Measurements from ENCODE around the gene SQSTM1.
"Not testable (repeated sequence)": the region's sequence is repeated elsewhere in the genome, so short reads cannot be mapped to it uniquely, and the experiment has no call there.

SQSTM1 gene

DNA sequence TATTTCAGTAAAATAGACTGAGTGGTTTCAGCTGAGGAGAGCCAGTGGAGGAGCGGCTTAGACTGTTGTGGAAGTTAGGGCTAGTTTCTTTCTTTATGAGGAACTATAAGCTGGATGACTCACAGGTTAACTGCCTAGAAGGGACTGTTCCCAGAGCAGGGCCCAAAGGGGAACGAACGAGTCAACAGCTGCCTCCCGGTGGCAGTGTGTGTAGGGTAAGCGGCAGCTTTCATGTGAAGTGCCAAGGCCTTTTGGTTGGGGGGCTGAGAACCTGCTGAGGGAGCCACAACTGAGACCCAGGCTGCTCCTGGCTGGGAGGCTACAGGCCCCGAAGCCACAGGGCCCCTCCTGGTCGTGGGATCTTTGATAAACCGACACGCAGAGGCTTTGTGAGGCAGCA lies 7.0 kb downstream of the SQSTM1 start:
- no peak for FAIRE-seq

DNA sequence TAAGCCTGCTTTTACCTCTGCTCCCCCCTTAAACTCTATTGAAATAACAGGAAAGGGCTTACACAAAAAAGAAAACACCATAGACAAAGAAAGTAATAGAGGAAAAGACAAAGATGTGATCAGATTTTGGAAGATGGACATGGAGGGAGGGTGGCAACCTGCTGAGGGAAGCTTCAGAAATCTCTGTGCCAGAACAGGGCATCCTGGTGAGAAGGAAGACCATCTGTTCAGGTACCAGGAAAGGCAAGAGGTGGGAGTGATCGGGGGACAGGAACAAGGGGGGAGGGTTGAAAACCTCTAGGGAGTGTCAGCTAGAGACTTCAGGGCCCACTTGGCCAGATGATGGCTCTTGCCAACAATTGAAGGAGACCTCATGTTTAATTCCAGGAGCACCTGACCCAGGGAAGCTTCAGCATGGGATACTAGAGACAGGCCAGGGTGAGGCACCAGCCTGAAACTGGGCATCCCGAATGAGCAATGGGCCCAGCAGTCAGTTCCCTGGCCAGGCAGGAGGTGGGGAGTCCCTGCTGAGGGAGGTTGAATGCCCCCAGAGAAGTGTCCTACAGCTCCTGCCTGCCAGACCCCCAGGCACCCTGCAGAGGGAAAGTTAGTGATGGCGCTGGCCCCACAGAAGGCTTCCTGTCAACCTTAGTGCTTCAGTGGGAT lies 8.2 kb downstream of the SQSTM1 start:
- FAIRE-seq: no peak

DNA sequence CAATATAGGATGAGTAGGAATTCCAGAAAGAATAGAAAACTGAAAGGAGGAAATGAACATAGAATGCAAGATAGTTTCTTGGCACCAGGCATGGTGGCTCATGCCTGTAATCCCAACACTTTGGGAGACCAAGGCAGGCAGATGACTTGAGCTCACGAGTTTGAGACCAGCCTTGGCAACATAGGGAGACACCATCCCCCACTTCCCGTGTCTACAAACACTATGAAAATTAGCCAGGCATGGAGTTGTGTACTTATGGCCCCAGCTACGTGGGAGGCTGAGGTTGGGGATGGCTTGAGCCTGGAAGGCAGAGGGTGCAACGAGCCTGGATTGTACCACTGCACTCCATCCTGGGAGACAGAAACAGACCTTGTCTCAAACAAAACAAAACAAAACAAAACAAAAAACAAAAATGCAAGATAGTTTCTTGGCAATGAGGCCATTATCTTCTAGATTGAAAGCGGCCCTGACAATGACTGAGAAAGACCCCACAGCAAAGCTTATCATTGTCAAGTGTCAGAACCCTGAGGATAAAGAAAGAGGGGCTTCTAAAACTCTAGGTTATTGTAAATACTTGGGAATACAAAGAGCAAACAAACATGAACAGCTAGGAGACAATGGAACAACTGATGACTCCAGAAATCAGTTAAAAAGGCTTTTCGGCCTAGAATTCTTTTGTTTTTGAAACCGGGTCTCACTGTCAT lies 9.2 kb downstream of the SQSTM1 start:
- FAIRE-seq: no peak

DNA sequence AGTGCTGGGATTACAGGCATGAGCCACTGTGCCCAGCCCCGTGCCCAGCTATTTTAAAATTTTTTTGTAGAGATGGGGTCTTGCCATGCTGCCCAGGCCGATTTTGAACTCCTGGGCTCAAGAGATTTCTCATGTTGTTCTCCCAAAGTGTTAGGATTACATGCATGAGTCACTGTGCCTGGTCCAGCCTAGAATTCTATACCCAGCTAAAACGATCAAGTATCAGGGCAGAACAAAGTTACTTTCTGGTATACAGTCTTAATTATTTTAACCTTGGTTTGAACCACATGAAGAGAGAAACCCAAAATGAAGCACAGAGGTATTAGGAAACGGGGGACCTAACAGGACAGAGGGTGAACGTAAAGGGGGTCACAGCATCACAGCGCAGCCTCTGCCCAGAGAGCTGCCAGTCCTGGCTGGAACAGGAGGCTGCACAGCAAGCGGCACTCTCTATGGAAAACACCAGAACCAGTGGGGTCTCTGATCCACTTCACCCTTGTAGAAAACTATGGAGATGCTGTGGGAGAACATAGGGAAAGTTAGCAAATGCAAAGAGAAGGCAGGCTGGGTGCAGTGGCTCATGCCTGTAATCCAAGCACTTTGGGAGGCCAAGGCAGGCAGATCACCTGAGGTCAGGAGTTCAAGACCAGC lies 10.2 kb downstream of the SQSTM1 start:
- no peak for FAIRE-seq

DNA sequence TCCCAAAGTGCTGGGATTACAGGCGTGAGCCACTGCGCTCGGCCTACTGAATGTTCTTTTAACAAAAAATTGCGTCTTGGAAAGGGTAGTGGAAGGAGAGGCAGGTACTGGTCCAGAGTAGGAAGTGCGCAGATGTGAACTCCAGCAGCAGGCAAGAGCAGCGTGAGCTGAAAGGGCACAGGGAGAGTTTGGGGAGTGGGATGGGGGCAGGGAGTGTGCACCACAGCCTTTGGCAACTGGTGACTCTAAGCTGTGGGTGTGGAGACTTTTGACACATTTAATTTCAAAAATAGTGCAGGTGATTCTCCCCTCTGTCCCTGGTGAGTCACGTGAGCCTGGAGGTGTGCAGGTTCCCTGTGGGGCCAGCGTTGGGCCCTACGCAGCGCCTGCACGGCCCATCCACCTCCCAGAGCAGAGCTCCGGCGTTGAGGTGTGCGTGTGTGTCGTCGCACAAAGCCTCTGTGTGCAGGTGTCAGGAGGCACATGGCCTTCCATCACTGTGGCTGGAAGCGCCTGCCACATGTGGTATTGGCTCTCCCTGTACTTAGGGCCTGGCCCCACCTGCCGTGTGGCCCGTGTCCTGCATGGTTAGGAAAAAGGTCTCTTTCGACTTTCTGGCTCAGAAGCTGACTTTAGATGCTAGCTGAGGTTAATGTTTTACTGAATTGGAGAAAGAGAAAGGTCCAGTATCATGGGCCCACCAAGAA lies 11.5 kb downstream of the SQSTM1 start:
- no peak for FAIRE-seq

DNA sequence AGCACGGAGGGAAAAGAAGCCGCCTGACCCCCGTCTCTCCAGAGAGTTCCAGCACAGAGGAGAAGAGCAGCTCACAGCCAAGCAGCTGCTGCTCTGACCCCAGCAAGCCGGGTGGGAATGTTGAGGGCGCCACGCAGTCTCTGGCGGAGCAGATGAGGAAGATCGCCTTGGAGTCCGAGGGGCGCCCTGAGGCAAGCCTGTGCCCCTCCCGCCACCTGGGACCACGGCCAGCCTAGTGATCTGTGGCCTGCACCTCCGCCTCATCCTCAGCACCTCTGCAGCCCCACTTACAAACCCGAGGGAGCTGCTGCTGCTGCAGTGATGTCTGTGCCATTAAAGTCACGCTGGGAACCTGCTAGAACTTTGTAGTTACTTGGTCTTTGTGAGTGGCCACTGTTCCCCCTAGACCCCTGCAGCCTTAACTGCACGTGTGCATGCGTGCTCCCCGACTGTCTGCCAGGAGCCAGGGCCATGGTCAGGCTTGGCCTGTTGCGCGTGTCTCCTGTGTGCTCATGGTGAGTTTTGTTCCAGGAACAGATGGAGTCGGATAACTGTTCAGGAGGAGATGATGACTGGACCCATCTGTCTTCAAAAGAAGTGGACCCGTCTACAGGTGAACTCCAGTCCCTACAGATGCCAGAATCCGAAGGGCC lies 12.5 kb downstream of the SQSTM1 start:
- FAIRE-seq: no peak

DNA sequence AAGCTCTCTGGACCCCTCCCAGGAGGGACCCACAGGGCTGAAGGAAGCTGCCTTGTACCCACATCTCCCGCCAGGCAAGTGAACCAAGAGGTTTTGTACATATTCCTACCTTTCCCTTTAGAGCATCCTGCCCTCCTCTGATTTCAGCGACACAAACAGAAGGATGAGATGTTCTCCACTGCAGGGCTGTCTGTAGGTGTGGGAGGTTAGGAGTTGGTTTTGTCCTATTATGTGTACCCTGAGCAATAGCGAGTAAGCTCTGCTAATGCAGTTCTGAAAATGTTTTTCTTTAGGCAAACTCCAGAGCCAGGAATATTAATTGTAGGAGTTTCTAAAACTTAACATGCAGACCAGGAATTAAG lies 13.0 kb downstream of the SQSTM1 start:
- FAIRE-seq: no peak

DNA sequence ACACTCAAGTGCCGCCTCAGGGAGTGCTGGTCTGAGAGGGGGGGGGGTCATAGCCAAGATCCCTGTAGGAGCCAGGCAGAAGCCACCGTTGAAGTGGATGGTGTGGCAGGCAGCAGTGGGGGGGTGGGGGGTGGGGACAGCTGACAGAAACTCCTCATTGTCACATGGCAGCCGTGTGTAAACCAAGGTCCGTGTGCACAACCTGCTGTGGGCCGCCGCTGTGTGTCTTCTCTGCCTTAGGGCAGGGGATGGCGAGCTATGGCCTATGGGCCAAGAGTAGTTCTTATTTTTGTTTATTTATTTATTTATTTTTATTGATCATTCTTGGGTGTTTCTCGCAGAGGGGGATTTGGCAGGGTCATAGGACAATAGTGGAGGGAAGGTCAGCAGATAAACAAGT lies 13.4 kb downstream of the SQSTM1 start:
- no peak for FAIRE-seq

DNA sequence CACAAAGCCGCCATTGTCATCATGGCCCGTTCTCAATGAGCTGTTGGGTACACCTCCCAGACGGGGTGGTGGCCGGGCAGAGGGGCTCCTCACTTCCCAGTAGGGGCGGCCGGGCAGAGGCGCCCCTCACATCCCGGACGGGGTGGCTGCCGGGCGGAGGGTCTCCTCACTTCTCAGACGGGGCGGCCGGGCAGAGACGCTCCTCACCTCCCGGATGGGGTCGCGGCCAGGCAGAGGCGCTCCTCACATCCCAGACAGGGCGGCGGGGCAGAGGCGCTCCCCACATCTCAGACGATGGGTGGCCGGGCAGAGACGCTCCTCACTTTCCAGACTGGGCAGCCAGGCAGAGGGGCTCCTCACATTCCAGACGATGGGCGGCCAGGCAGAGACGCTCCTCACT lies 14.2 kb downstream of the SQSTM1 start:
- not testable (repeated sequence) for FAIRE-seq

DNA sequence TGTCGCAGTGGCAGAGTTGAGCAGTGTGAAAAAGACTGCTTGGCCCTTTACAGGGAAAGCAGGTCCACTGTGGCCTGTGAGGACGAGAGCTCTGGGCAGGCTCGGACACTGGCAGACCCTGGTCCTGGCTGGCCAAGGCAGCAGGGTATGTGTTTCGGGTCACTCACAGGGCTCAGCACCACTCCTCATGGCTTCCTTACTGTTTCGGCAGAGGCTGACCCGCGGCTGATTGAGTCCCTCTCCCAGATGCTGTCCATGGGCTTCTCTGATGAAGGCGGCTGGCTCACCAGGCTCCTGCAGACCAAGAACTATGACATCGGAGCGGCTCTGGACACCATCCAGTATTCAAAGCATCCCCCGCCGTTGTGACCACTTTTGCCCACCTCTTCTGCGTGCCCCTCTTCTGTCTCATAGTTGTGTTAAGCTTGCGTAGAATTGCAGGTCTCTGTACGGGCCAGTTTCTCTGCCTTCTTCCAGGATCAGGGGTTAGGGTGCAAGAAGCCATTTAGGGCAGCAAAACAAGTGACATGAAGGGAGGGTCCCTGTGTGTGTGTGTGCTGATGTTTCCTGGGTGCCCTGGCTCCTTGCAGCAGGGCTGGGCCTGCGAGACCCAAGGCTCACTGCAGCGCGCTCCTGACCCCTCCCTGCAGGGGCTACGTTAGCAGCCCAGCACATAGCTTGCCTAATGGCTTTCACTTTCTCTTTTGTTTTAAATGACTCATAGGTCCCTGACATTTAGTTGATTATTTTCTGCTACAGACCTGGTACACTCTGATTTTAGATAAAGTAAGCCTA lies 15.7 kb downstream of the SQSTM1 start:
- no peak for FAIRE-seq

DNA sequence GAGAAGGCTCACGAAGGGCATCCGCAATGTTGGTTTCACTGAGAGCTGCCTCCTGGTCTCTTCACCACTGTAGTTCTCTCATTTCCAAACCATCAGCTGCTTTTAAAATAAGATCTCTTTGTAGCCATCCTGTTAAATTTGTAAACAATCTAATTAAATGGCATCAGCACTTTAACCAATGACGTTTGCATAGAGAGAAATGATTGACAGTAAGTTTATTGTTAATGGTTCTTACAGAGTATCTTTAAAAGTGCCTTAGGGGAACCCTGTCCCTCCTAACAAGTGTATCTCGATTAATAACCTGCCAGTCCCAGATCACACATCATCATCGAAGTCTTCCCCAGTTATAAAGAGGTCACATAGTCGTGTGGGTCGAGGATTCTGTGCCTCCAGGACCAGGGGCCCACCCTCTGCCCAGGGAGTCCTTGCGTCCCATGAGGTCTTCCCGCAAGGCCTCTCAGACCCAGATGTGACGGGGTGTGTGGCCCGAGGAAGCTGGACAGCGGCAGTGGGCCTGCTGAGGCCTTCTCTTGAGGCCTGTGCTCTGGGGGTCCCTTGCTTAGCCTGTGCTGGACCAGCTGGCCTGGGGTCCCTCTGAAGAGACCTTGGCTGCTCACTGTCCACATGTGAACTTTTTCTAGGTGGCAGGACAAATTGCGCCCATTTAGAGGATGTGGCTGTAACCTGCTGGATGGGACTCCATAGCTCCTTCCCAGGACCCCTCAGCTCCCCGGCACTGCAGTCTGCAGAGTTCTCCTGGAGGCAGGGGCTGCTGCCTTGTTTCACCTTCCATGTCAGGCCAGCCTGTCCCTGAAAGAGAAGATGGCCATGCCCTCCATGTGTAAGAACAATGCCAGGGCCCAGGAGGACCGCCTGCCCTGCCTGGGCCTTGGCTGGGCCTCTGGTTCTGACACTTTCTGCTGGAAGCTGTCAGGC lies 16.6 kb downstream of the SQSTM1 start:
- FAIRE-seq: no peak

DNA sequence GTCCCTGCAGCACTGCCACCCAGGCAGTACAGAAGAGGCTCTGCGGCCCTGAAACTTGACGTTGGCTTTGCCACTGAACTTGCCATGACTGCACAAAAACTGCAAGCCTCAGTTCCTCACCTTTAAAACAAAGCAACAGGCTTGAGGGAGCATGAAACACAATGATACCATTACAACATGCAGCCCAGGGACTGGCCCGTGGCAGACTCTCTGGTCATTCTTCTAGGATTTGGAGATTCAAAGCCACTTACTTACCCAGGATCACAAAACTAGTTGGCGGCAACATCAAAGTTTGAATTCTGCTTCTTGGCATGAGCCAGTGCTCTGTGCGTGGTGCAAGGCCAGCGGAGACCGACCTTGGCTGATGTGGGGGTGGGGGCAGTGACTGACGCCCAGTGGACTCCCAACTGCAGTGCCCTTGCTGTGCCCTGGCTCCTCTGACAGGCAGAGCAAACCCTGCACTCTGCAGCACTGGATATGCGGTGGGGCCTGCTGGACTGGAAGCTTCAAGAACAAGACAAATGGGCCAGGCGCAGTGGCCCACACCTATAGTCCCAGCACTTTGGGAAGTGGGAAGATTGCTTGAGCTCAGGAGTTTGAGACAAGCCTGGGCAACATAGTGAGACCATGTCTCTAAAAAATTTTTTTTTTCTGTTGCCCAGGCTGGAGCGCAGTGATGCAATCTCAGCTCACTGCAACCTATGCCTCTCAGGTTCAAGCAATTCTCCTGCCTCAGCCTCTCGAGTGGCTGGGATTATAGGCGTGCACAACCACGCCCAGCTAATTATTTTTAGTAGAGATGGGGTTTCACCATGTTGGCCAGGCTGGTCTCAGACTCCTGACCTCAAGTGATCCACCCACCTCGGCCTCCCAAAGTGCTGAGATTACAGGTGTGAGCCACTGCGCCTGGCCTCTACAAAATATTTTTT lies 18.9 kb downstream of the SQSTM1 start:
- FAIRE-seq: no peak

DNA sequence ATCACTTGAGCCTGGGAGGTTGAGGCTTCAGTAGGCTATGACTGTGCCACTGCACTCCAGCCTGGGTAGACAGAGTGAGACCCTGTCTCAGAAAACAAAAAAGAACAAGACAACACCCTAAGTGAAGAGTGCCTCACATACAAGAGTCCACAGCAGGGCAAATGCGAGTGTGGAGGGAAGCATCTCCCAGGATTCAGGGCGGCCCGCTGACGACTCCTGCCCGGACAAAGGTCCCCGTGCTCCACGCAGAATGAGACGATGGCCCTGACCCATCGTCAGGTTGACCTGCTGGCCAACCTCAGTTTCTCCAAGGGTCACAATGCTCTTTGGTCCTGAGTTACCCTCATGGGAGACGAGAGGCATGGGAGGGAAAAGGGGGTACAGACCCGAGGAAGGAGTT lies 19.6 kb downstream of the SQSTM1 start:
- FAIRE-seq: no peak

DNA sequence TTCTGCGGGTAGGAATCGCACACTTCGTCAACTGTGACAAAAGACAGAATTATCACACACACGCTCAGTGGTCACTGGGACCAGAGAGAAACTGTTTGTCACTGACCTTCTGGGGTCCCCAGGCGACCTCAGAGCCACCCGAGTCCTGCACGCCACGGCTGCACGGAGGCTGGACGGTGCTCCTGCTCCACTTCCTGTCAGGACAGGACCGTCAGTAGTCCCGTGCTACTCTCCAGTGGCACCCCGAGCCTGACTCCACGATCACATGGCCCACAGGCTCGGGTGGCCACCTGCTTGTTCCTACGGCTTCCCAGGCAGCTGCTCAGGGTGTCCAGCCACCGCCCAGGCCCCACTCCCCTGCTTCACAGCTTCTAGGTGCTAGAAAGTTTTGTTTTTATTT lies 20.1 kb downstream of the SQSTM1 start:
- no peak for FAIRE-seq

DNA sequence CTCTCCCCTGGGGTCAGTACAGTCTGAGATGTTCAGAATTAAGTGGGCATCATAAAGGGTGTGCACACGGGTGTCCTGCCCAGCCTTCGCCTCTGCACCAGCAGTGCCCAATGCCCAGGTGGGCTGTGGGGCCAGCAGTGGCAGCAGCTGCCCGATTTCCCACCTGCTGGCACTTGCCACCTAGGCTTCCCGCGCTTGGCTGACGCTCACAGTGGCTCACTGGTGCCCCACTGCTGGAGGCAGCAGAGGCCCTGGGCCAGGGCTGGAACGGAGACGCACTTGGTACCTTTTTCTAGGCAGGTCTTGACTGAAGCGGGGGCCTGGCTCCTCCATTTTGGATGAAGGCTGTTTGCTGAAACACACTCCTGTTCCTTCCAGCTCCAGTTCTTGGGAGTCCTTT lies 20.9 kb downstream of the SQSTM1 start:
- FAIRE-seq: no peak

DNA sequence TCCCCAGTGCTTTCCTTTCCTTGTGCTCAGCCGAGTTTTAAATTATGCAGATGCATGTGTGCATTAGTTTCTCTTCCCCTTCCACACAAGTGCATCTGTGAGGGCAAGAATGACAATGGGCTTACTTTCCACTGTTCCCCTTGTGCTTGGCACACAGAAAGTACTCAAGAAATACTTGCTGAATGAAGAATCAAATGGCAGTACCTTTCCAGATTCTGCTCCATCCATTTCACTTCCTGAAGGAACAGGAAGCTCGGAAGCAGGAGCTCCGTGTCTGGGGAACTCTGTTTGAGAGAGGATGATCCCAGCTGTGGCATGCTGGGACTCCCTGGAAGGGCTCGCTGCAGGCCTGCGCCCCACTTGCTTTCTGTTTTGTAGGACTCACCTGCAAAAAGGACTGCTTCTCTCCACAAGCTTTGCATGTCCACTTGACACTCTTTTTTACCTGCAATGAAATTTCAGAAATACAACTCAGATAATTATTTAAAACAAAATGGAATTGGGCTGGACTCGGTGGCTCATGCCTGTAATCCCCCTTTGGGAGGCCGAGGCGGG lies 32.4 kb downstream of the SQSTM1 start:
- FAIRE-seq: no peak

DNA sequence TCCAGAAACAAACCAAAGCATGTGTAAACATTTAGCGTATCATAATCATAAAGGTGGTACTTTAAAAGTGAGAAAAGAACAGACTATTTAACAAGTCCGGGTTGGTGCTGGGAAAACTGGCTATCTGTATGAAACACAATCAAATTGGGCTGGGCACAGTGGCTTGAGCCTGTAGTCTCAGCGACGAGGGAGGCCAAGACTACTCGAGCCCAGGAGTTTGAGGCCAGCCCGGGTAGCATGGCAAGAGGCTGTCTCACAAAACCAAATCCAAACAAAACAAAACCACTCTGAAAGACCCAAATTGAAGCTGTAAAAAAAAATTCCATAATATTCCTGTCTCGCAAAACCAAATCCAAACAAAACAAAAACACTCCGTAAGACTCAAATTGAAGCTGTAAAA lies 33.7 kb downstream of the SQSTM1 start:
- no peak for FAIRE-seq

DNA sequence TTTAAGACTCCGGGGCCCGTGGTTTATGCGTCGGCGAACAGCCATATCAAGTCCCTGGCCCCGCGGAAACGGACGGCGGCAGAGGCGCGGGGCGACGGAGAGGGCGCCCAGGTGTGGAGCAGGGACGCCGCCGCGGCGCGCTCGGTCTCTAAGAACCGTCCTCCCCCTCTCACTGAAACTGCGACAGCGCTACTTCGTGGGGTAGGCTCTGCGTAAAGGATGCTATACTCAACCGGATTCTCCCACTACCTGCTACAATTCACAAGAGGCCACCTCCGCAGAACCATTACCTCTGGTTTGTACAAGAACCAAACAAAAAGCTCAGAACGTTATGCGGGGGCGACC lies 37.5 kb downstream of the SQSTM1 start:
- no peak for FAIRE-seq

DNA sequence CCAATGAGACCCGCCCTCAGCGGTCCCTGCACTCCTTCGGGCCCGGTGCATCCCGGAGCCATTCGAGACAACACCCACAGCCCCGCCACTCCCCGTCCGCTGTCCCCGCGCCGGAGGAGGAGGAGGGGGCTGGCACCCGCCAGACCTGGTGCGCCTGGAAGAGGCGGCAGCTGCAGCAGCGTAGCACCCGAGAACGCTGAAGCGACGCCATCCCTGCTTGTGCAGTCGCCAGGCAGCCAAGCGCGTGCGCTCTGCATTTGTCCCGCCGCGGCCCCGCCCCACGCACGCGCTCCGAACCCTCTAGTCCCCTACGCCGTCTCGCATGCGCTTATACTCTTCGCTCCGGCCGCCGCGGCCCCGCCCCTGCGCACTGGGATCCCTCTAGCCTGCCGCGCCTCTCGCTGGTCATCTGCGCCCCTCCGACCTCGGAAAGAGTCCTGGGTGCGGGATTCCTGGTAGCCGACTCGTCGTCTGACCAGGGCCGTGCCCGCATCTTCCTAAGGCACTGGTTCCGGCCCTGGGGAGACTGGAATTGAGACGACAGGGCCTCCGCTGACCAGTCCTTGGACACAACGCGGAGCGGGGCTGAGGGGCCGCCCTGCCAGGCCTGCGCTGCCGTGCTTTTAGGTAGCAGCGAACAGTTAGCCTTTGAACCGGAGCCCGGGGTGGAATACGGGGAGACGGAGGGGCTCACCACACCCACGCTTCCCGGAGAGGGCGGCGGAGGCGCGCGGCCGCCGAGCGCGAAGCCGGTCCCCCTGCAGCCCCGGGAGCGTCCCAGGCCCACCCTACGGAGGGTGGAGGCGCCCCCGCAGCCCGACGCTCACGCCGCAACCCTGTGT lies 38.1 kb downstream of the SQSTM1 start, which contains the start of gene MRNIP:
TSS of gene MRNIP (minus strand) at position 232 of the 842 bp plus-strand sequence. CDS start at position 211, 21 bp downstream.
- FAIRE-seq: no peak

Data from islet of Langerhans (tissue), 1 donor.